MM.1S (cell line): ENCODE results near the gene ID2.
"Not testable (repeated sequence)": the region's sequence is repeated elsewhere in the genome, so short reads cannot be mapped to it uniquely, and the experiment has no call there.

Experiments used
- DNase-seq: peaks from one replicate; pipeline ENCODE4 v3.0.0-alpha.2; 2015
- H2AFZ ChIP-seq: fragments of 300-600 bp; sonication (generic); 2 replicates; pipeline ENCODE4 v1.6.0; 2016; ENCODE audit warnings: antibody characterized with exemption, low read length
- H3F3A ChIP-seq: fragments of 300-600 bp; sonication (generic); 2 replicates; pipeline ENCODE4 v1.6.1; 2016; ENCODE audit warnings: mild to moderate bottlenecking, antibody characterized with exemption, low read length, moderate library complexity, mixed read lengths; ENCODE audit not compliant: insufficient read depth
- H3K27ac ChIP-seq: fragments of 300-600 bp; sonication (generic); 2 replicates; pipeline ENCODE4 v1.5.1; 2016; ENCODE audit warnings: mild to moderate bottlenecking, low read length
- H3K27me3 ChIP-seq: fragments of 300-600 bp; sonication (generic); replicated peaks from 2 replicates; pipeline ENCODE4 v1.6.0; 2016; ENCODE audit warnings: low read length; ENCODE audit not compliant: insufficient read depth
- H3K36me3 ChIP-seq: fragments of 300-600 bp; sonication (generic); replicated peaks from 2 replicates; pipeline ENCODE4 v1.6.1; 2016; ENCODE audit warnings: mild to moderate bottlenecking, low read length, mixed read lengths; ENCODE audit not compliant: insufficient read depth
- H3K4me1 ChIP-seq: fragments of 300-600 bp; sonication (generic); 2 replicates; pipeline ENCODE4 v1.6.1; 2016; ENCODE audit warnings: low read length, mixed read lengths
- H3K4me2 ChIP-seq: fragments of 300-600 bp; sonication (generic); 2 replicates; pipeline ENCODE4 v1.6.0; 2016; ENCODE audit warnings: low read depth, low read length
- H3K4me3 ChIP-seq: fragments of 300-600 bp; sonication (generic); 2 replicates; pipeline ENCODE4 v1.5.1; 2016; ENCODE audit warnings: low read length, mixed read lengths
- H3K79me2 ChIP-seq: fragments of 300-600 bp; sonication (generic); 2 replicates; pipeline ENCODE4 v1.6.1; 2016; ENCODE audit warnings: mixed run types, low read length, mixed read lengths
- H3K9ac ChIP-seq: fragments of 300-600 bp; sonication (generic); 2 replicates; pipeline ENCODE4 v1.6.1; 2016; ENCODE audit warnings: low read length, mixed read lengths
- H3K9me2 ChIP-seq: fragments of 300-600 bp; sonication (generic); replicated peaks from 2 replicates; pipeline ENCODE4 v1.6.1; 2016; ENCODE audit warnings: mild to moderate bottlenecking, low read length, mixed read lengths; ENCODE audit not compliant: insufficient read depth
- H3K9me3 ChIP-seq: fragments of 300-600 bp; sonication (generic); replicated peaks from 2 replicates; pipeline ENCODE4 v1.6.1; 2016; ENCODE audit warnings: mild to moderate bottlenecking, low read length, mixed read lengths; ENCODE audit not compliant: insufficient read depth
- H4K20me1 ChIP-seq: fragments of 300-600 bp; sonication (generic); 2 replicates; pipeline ENCODE4 v1.6.1; 2016; ENCODE audit warnings: mild to moderate bottlenecking, low read length, moderate library complexity, mixed read lengths; ENCODE audit not compliant: insufficient read depth
- EZH2 ChIP-seq: fragments of 300-600 bp; sonication (generic); optimal IDR thresholded peaks from 2 replicates; pipeline ENCODE3; 2017; ENCODE audit warnings: low read depth, mild to moderate bottlenecking, antibody characterized with exemption, low read length, mixed read lengths
- EZH2phosphoT487 ChIP-seq: fragments of 300-600 bp; sonication (generic); IDR thresholded peaks from 2 replicates; pipeline ENCODE4 v1.6.1; 2018; ENCODE audit warnings: antibody characterized with exemption, low read length
- TF ChIP-seq, protein P1 (sequence below): fragments of 300-600 bp; sonication (generic); IDR thresholded peaks from 2 replicates; pipeline ENCODE4 v1.5.1; 2016; ENCODE audit warnings: antibody characterized with exemption, low read length, mixed read lengths

Gene ID2

DNA sequence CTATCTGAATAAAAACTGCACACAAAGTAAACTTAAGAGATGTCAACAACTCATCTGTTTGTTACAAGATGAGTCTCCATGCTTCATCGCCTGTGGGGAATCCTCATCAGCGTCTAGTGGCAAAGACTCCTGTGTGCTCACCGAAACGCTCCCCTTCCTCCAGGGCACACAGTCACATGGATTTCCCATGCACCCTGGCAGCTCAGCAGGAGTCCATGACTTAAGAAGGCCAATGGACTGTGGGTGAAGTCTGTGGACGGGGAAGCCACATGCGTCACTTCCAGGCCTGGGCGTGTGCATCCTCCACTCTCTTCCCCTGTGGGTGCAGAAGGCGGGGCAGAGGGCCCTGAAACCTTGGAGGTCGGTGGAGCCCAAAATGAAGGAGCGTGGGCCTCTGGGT, 41.1 kb downstream of the ID2 start:
- Histone ChIP-seq H3K9ac (no peak overlapping the region), H3K4me1 (no peaks in the 10 kb centered on the region), H3K4me3 (no peak overlapping the region), H3K27ac (no peak overlapping the region), H4K20me1 (no peaks in the 10 kb centered on the region), H3K9me3 (no peaks in the 10 kb centered on the region), H3K27me3 (no peaks in the 10 kb centered on the region), H3K4me2 (no peak overlapping the region), H3K36me3 (no peaks in the 10 kb centered on the region), H3K9me2 (no peaks in the 10 kb centered on the region), H3F3A (no peaks in the 10 kb centered on the region), H2AFZ (no peak overlapping the region), H3K79me2 (no peaks in the 10 kb centered on the region)
- TF ChIP-seq EZH2: no peak
- TF ChIP-seq, protein P1, sequence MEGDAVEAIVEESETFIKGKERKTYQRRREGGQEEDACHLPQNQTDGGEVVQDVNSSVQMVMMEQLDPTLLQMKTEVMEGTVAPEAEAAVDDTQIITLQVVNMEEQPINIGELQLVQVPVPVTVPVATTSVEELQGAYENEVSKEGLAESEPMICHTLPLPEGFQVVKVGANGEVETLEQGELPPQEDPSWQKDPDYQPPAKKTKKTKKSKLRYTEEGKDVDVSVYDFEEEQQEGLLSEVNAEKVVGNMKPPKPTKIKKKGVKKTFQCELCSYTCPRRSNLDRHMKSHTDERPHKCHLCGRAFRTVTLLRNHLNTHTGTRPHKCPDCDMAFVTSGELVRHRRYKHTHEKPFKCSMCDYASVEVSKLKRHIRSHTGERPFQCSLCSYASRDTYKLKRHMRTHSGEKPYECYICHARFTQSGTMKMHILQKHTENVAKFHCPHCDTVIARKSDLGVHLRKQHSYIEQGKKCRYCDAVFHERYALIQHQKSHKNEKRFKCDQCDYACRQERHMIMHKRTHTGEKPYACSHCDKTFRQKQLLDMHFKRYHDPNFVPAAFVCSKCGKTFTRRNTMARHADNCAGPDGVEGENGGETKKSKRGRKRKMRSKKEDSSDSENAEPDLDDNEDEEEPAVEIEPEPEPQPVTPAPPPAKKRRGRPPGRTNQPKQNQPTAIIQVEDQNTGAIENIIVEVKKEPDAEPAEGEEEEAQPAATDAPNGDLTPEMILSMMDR: no peak
- TF ChIP-seq EZH2phosphoT487: no peak
- DNase-seq: no peak

DNA sequence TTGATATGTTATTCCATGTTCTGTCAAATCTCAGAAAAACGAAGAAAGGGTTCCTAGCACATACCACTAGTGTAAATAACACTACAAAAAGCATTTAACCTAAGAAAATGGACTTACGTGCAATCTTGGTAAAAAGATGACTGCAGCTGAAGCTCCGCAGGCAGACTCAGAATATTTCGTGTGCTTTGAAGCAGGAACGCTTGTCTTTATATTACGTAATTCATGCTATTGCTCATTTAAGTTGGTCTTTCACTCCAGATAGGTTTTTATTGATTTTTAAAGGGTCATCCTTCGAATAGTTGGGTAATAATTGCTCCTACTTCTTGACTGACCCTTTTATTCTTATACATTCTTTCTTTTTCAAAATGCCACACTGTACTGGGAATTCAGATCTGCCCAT, 44.0 kb downstream of the ID2 start:
- Histone ChIP-seq H3K36me3 (no peaks in the 10 kb centered on the region), H3K9me2 (no peaks in the 10 kb centered on the region), H3K4me3 (no peak overlapping the region), H3K4me1 (no peaks in the 10 kb centered on the region), H3K27ac (no peak overlapping the region), H2AFZ (no peak overlapping the region), H3F3A (no peaks in the 10 kb centered on the region), H3K4me2 (no peak overlapping the region), H3K9me3 (no peaks in the 10 kb centered on the region), H3K9ac (no peak overlapping the region), H3K27me3 (no peaks in the 10 kb centered on the region), H4K20me1 (no peaks in the 10 kb centered on the region), H3K79me2 (no peaks in the 10 kb centered on the region)
- DNase-seq: no peak
- TF ChIP-seq EZH2phosphoT487 (no peak), EZH2 (no peak)
- TF ChIP-seq, protein P1: no peak

DNA sequence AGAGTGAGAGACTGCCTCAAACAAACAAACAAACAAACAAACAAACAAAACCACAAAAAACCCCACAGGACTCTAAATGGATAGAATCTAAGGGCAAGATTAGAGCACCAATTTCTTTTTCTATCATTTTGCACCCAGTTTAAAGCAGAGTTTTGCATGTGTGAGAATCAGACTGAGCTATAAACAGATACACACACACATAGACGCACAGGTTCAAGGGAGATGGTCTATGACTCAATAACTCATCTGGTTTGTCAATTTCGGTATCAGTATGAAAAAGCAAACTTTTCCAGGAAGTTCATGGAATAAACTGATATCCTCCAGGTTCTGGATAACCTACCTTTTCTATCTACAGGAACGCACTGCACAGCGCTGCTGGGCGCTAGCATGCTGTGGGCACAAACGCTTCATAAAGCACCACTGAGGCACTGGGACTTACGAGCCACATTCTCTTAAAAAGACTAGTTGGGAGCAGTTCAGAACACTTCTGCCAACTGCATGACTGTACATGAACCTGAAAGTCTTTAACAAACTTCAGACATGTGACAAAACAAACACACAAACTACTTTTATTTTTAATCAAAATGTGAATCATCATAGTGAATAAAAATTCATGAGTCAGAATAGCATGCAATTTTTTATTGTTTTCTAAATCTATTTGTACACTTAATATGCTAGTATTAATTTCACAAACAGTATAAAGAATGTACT, 46.6 kb downstream of the ID2 start:
- Histone ChIP-seq H3K27me3 (no peaks in the 10 kb centered on the region), H3K4me3 (no peak overlapping the region), H3K9me3 (no peaks in the 10 kb centered on the region), H3K9me2 (no peaks in the 10 kb centered on the region), H3K27ac (no peak overlapping the region), H3K9ac (no peak overlapping the region), H3K79me2 (no peaks in the 10 kb centered on the region), H3K4me1 (no peaks in the 10 kb centered on the region), H3K36me3 (0 out of 2 replicates have a peak, but pooled peaks cover 4% of the 10 kb centered on the region), H4K20me1 (no peaks in the 10 kb centered on the region), H3K4me2 (no peak overlapping the region), H3F3A (no peaks in the 10 kb centered on the region), H2AFZ (no peak overlapping the region)
- DNase-seq: no peak
- TF ChIP-seq, protein P1: no peak
- TF ChIP-seq EZH2phosphoT487 (no peak), EZH2 (no peak)

DNA sequence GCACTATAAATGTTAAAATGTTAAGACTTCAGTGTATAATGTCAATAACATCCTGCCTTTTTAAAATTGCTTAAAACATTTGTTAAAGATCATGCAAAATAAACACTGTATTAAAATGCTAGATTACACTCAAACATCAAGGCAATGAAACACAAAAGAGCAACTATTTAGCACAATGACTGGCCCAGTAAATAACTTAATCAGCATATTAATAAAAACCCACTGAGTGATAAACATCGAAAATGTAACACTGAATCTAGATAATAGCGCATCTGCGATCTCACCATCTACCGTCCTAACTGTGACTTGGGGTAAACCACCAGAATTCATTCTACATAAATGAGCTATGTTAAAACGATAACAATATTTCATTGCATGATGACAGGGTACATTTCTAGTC, 47.2 kb downstream of the ID2 start:
- H3K9ac ChIP-seq, H3K4me3 ChIP-seq, H3K36me3 ChIP-seq, H2AFZ ChIP-seq, H3K27me3 ChIP-seq, DNase-seq, H3K4me1 ChIP-seq, H4K20me1 ChIP-seq, H3K79me2 ChIP-seq, H3K27ac ChIP-seq, H3K4me2 ChIP-seq, H3K9me2 ChIP-seq, H3K9me3 ChIP-seq, H3F3A ChIP-seq: not testable (repeated sequence)
